Upper lobe of left lung (tissue), 4 donors: ENCODE results near the gene RIN3.

Experiments used
- EP300 ChIP-seq, 4 donors: sonication (generic); formaldehyde crosslinking; IDR thresholded peaks; one replicate each; pipeline ENCODE4 v1.5.1; 2017; ENCODE audit warnings: antibody characterized with exemption in 4 of 4, control low read depth in 2 of 4
- POLR2A ChIP-seq, 4 donors: fragments of 450-650 bp; IDR thresholded peaks; one replicate each; pipeline ENCODE4 v1.5.1; 2016 to 2017; ENCODE audit warnings: antibody characterized with exemption in 4 of 4, mild to moderate bottlenecking in 2 of 4
- TF ChIP-seq, protein P1 (sequence below), 6 experiments: fragments of 450-650 bp in 4 of 6; fragments of 200-600 bp in 2 of 6; sonication (generic) in 2 of 6; IDR thresholded peaks; one replicate each; pipeline ENCODE4 v1.5.1; 2016 to 2019; ENCODE audit warnings: antibody characterized with exemption in 6 of 6

DNA sequence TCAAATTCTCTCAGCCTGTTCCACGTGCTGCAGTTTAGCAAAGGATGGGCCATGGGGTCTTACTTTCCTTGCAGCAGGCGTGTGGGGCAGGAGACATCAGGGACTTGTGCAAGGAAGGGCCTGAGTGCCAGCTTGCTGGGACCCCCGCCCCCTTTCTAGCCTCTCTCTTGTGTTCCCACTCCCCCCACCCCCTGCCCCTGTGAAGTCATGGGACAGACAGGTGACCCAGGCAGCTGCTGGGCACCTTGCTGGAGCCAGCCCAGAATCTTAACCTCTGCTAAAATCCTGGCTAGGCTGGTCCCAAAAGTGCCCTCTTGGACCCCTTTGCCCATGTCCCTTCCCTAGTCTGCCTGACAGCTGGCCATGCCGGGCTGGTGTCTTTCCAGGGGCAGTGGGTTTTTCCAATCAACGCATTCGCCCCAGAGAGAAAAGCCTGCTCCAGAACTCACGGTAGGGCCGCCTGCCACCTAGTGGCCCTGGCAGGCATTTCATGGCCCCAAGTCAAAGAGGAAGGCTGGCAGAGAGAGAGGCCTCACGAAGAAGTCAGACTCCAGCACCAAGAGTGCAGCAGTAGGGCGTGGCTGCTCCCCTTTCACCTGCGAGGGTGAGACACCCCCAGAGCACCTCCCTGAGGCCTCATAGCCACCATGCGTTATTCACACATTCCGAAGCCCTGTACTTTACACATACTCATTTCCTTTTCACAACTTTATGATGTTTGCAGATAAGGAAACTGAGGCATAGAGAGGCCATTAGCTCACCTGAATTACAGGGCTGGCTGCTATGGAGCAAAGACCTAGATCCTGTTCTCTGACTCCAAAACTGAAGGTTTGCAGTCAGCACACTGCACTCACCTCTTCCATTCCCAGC, 167.4 kb downstream of the RIN3 start:
- TF ChIP-seq, protein P1, sequence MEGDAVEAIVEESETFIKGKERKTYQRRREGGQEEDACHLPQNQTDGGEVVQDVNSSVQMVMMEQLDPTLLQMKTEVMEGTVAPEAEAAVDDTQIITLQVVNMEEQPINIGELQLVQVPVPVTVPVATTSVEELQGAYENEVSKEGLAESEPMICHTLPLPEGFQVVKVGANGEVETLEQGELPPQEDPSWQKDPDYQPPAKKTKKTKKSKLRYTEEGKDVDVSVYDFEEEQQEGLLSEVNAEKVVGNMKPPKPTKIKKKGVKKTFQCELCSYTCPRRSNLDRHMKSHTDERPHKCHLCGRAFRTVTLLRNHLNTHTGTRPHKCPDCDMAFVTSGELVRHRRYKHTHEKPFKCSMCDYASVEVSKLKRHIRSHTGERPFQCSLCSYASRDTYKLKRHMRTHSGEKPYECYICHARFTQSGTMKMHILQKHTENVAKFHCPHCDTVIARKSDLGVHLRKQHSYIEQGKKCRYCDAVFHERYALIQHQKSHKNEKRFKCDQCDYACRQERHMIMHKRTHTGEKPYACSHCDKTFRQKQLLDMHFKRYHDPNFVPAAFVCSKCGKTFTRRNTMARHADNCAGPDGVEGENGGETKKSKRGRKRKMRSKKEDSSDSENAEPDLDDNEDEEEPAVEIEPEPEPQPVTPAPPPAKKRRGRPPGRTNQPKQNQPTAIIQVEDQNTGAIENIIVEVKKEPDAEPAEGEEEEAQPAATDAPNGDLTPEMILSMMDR (IDR thresholded peaks at IDR 0.05) = peak; percentile 93 to 99 (median 95)
- TF ChIP-seq EP300 (IDR thresholded peaks at IDR 0.05) = no peak
- TF ChIP-seq POLR2A (IDR thresholded peaks at IDR 0.05) = no peak
